Mammary epithelial cell (primary cell): Measurements from ENCODE around the gene FASTKD1.

ENCODE experiments used
- EZH2 ChIP-seq: IDR thresholded peaks from 2 replicates; pipeline ENCODE4 v1.6.1; 2012; ENCODE audit warnings: low read length, inconsistent platforms, borderline replicate concordance
- TF ChIP-seq, protein P1 (sequence below), 2 donors: IDR thresholded peaks in 1 of 2; conservative IDR thresholded peaks in 1 of 2; 2 replicates each; pipeline ENCODE4 v1.5.1; 2011 to 2012; ENCODE audit warnings: inconsistent platforms in 2 of 2, low read length in 2 of 2, mild to moderate bottlenecking in 2 of 2, control low read depth in 1 of 2, low read depth in 1 of 2; ENCODE audit not compliant: insufficient read depth in 1 of 2; ENCODE audit errors: extremely low read depth in 1 of 2

DNA sequence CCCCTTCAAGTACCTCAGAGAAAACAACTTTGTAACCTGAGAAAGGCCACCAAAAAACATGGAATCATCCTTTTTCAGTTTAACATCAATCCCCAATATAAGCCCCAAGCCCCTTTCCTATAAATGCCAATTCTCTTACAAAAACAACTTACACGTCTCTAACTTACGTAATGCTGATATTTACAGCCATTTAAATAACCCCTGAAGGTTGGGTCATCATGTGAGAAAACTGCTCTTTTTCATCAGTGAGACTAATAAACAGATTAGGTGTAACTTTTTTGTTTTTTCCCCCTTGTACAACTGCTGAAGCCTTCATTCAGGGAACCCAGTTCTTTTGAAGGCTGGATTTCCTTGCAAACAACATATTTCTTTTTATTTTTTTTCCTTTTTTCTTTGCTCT, 3.7 kb downstream of the FASTKD1 start:
- TF ChIP-seq, protein P1, sequence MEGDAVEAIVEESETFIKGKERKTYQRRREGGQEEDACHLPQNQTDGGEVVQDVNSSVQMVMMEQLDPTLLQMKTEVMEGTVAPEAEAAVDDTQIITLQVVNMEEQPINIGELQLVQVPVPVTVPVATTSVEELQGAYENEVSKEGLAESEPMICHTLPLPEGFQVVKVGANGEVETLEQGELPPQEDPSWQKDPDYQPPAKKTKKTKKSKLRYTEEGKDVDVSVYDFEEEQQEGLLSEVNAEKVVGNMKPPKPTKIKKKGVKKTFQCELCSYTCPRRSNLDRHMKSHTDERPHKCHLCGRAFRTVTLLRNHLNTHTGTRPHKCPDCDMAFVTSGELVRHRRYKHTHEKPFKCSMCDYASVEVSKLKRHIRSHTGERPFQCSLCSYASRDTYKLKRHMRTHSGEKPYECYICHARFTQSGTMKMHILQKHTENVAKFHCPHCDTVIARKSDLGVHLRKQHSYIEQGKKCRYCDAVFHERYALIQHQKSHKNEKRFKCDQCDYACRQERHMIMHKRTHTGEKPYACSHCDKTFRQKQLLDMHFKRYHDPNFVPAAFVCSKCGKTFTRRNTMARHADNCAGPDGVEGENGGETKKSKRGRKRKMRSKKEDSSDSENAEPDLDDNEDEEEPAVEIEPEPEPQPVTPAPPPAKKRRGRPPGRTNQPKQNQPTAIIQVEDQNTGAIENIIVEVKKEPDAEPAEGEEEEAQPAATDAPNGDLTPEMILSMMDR (conservative IDR thresholded peaks at IDR 0.05 in 1 of 2, IDR thresholded peaks at IDR 0.05 in 1 of 2; ENCODE audit: extremely low read depth in 1 of 2, insufficient read depth in 1 of 2, low read depth in 1 of 2, low read length in 2 of 2): no peak
- TF ChIP-seq EZH2: no peak
